ENCODE results near the gene FATE1.

The FATE1 gene

GRCh38 chrX:151680805-151681204 lies 35.0 kb upstream of the FATE1 start:
- Histone ChIP-seq H3K27me3 (ENCODE audit: control insufficient read depth in 1 of 2, insufficient read depth in 1 of 2, low read length in 2 of 2) (peaks cover 0 to 32% of the 10 kb centered on the region in 2 experiments), H2AK5ac (ENCODE audit: low read length, severe bottlenecking) (no peak overlapping the region), H2BK12ac (ENCODE audit: low read length in 2 of 2) (no peak overlapping the region), H3K9ac (ENCODE audit: low read length) (no peak overlapping the region), H3K4me3 (ENCODE audit: insufficient read depth in 1 of 2, low read depth in 1 of 2, low read length in 2 of 2) (no peak overlapping the region), H3K79me1 (replicated peaks; ENCODE audit: low read length, poor library complexity, severe bottlenecking) (no peaks in the 10 kb centered on the region), H3K9me3 (ENCODE audit: control insufficient read depth, low read length) (no peaks in the 10 kb centered on the region), H3K4ac (ENCODE audit: low read depth in 1 of 2, low read length in 2 of 2) (no peak overlapping the region), H2BK15ac (ENCODE audit: low read depth, poor library complexity, severe bottlenecking) (no peak overlapping the region), H3K4me2 (ENCODE audit: low read length, poor library complexity, severe bottlenecking) (no peak overlapping the region), H2BK120ac (ENCODE audit: low read depth, low read length) (no peak overlapping the region), H3K14ac (ENCODE audit: low read length in 2 of 2) (no peak overlapping the region), H2BK5ac (ENCODE audit: low read depth, low read length, poor library complexity, severe bottlenecking) (no peak overlapping the region), H3K36me3 (ENCODE audit: control insufficient read depth in 1 of 2, insufficient read depth in 2 of 2, low read depth in 1 of 2, low read length in 2 of 2) (no peaks in the 10 kb centered on the region), H3K27ac (ENCODE audit: low read length, poor library complexity, severe bottlenecking) (no peak overlapping the region), H2AFZ (ENCODE audit: low read depth, low read length) (no peak overlapping the region), H3K4me1 (ENCODE audit: control insufficient read depth, insufficient read depth, low read depth, low read length) (no peaks in the 10 kb centered on the region), H3K23ac (ENCODE audit: low read length in 2 of 2) (no peak overlapping the region), H4K91ac (ENCODE audit: low read length) (no peak overlapping the region), H4K8ac (ENCODE audit: low read length) (no peak overlapping the region), H3K18ac (ENCODE audit: low read depth in 1 of 2, low read length in 2 of 2) (no peak overlapping the region)
- WGBS, result 22% methylated on average over 3 of the region's 4 CpGs
- no peak for DNase-seq

- no peak overlapping the region for H3K18ac ChIP-seq (ENCODE audit: low read depth in 1 of 2, low read length in 2 of 2)
- no peak overlapping the region for H3K4ac ChIP-seq (ENCODE audit: low read depth in 1 of 2, low read length in 2 of 2)
- H2BK15ac ChIP-seq (ENCODE audit: low read depth, poor library complexity, severe bottlenecking), result no peak overlapping the region
- H3K9ac ChIP-seq (ENCODE audit: low read length), result no peak overlapping the region
- H3K4me1 ChIP-seq (ENCODE audit: control insufficient read depth, insufficient read depth, low read depth, low read length), result no peaks in the 10 kb centered on the region
- H4K8ac ChIP-seq (ENCODE audit: low read length), result no peak overlapping the region
- H3K27ac ChIP-seq (ENCODE audit: low read length, poor library complexity, severe bottlenecking), result no peak overlapping the region
- no peak overlapping the region for H2AK5ac ChIP-seq (ENCODE audit: low read length, severe bottlenecking)
- no peaks in the 10 kb centered on the region for H3K36me3 ChIP-seq (ENCODE audit: control insufficient read depth in 1 of 2, insufficient read depth in 2 of 2, low read depth in 1 of 2, low read length in 2 of 2)
- no peak overlapping the region for H2BK5ac ChIP-seq (ENCODE audit: low read depth, low read length, poor library complexity, severe bottlenecking)
- H3K79me1 ChIP-seq (replicated peaks; ENCODE audit: low read length, poor library complexity, severe bottlenecking), result no peaks in the 10 kb centered on the region
- no peaks in the 10 kb centered on the region for H3K9me3 ChIP-seq (ENCODE audit: control insufficient read depth, low read length)
- H3K23ac ChIP-seq (ENCODE audit: low read length in 2 of 2), result no peak overlapping the region
- no peak overlapping the region for H2BK12ac ChIP-seq (ENCODE audit: low read length in 2 of 2)
- H3K14ac ChIP-seq (ENCODE audit: low read length in 2 of 2), result no peak overlapping the region
- H4K91ac ChIP-seq (ENCODE audit: low read length), result no peak overlapping the region
- DNase-seq, result no peak
- H3K4me3 ChIP-seq (ENCODE audit: insufficient read depth in 1 of 2, low read depth in 1 of 2, low read length in 2 of 2), result no peak overlapping the region
- peaks cover 0 to 36% of the 10 kb centered on the region in 2 experiments for H3K27me3 ChIP-seq (ENCODE audit: control insufficient read depth in 1 of 2, insufficient read depth in 1 of 2, low read length in 2 of 2)
- no peak overlapping the region for H2BK120ac ChIP-seq (ENCODE audit: low read depth, low read length)
- no peak overlapping the region for H2AFZ ChIP-seq (ENCODE audit: low read depth, low read length)
- no peak overlapping the region for H3K4me2 ChIP-seq (ENCODE audit: low read length, poor library complexity, severe bottlenecking)
These were observed 28.2 kb upstream of the FATE1 start for GRCh38 chrX:151687635-151688034.

- no peak overlapping the region for H3K4ac ChIP-seq (ENCODE audit: low read depth in 1 of 2, low read length in 2 of 2)
- no peak overlapping the region for H2BK12ac ChIP-seq (ENCODE audit: low read length in 2 of 2)
- H3K79me1 ChIP-seq (replicated peaks; ENCODE audit: low read length, poor library complexity, severe bottlenecking), result no peaks in the 10 kb centered on the region
- no peak overlapping the region for H4K91ac ChIP-seq (ENCODE audit: low read length)
- H3K36me3 ChIP-seq (ENCODE audit: control insufficient read depth in 1 of 2, insufficient read depth in 2 of 2, low read depth in 1 of 2, low read length in 2 of 2), result no peaks in the 10 kb centered on the region
- H3K4me1 ChIP-seq (ENCODE audit: control insufficient read depth, insufficient read depth, low read depth, low read length), result no peaks in the 10 kb centered on the region
- no peak overlapping the region for H3K23ac ChIP-seq (ENCODE audit: low read length in 2 of 2)
- H2BK5ac ChIP-seq (ENCODE audit: low read depth, low read length, poor library complexity, severe bottlenecking), result no peak overlapping the region
- H3K14ac ChIP-seq (ENCODE audit: low read length in 2 of 2), result no peak overlapping the region
- no peak overlapping the region for H3K9ac ChIP-seq (ENCODE audit: low read length)
- peaks cover 0 to 36% of the 10 kb centered on the region in 2 experiments for H3K27me3 ChIP-seq (ENCODE audit: control insufficient read depth in 1 of 2, insufficient read depth in 1 of 2, low read length in 2 of 2)
- H3K18ac ChIP-seq (ENCODE audit: low read depth in 1 of 2, low read length in 2 of 2), result no peak overlapping the region
- no peak overlapping the region for H3K4me3 ChIP-seq (ENCODE audit: insufficient read depth in 1 of 2, low read depth in 1 of 2, low read length in 2 of 2)
- no peak overlapping the region for H2BK120ac ChIP-seq (ENCODE audit: low read depth, low read length)
- no peaks in the 10 kb centered on the region for H3K9me3 ChIP-seq (ENCODE audit: control insufficient read depth, low read length)
- no peak overlapping the region for H2AK5ac ChIP-seq (ENCODE audit: low read length, severe bottlenecking)
- DNase-seq, result no peak
- no peak overlapping the region for H3K27ac ChIP-seq (ENCODE audit: low read length, poor library complexity, severe bottlenecking)
- H3K4me2 ChIP-seq (ENCODE audit: low read length, poor library complexity, severe bottlenecking), result no peak overlapping the region
- no peak overlapping the region for H2BK15ac ChIP-seq (ENCODE audit: low read depth, poor library complexity, severe bottlenecking)
- no peak overlapping the region for H2AFZ ChIP-seq (ENCODE audit: low read depth, low read length)
- H4K8ac ChIP-seq (ENCODE audit: low read length), result no peak overlapping the region
These were observed 27.1 kb upstream of the FATE1 start for GRCh38 chrX:151688695-151689094.

- no peak overlapping the region for H2BK5ac ChIP-seq (ENCODE audit: low read depth, low read length, poor library complexity, severe bottlenecking)
- H2BK12ac ChIP-seq (ENCODE audit: low read length in 2 of 2), result no peak overlapping the region
- H3K4ac ChIP-seq (ENCODE audit: low read depth in 1 of 2, low read length in 2 of 2), result no peak overlapping the region
- no peak overlapping the region for H3K23ac ChIP-seq (ENCODE audit: low read length in 2 of 2)
- no peaks in the 10 kb centered on the region for H3K79me1 ChIP-seq (replicated peaks; ENCODE audit: low read length, poor library complexity, severe bottlenecking)
- no peak overlapping the region for H3K14ac ChIP-seq (ENCODE audit: low read length in 2 of 2)
- no peak for DNase-seq
- peaks cover 0 to 38% of the 10 kb centered on the region in 2 experiments for H3K27me3 ChIP-seq (ENCODE audit: control insufficient read depth in 1 of 2, insufficient read depth in 1 of 2, low read length in 2 of 2)
- no peak overlapping the region for H4K8ac ChIP-seq (ENCODE audit: low read length)
- H4K91ac ChIP-seq (ENCODE audit: low read length), result no peak overlapping the region
- H2AFZ ChIP-seq (ENCODE audit: low read depth, low read length), result no peak overlapping the region
- H3K4me1 ChIP-seq (ENCODE audit: control insufficient read depth, insufficient read depth, low read depth, low read length), result no peaks in the 10 kb centered on the region
- H2AK5ac ChIP-seq (ENCODE audit: low read length, severe bottlenecking), result no peak overlapping the region
- H3K9ac ChIP-seq (ENCODE audit: low read length), result no peak overlapping the region
- no peaks in the 10 kb centered on the region for H3K36me3 ChIP-seq (ENCODE audit: control insufficient read depth in 1 of 2, insufficient read depth in 2 of 2, low read depth in 1 of 2, low read length in 2 of 2)
- H3K4me3 ChIP-seq (ENCODE audit: insufficient read depth in 1 of 2, low read depth in 1 of 2, low read length in 2 of 2), result no peak overlapping the region
- no peak overlapping the region for H3K4me2 ChIP-seq (ENCODE audit: low read length, poor library complexity, severe bottlenecking)
- H2BK15ac ChIP-seq (ENCODE audit: low read depth, poor library complexity, severe bottlenecking), result no peak overlapping the region
- 84% methylated on average over 4 of the region's 6 CpGs for WGBS
- H2BK120ac ChIP-seq (ENCODE audit: low read depth, low read length), result no peak overlapping the region
- no peak overlapping the region for H3K18ac ChIP-seq (ENCODE audit: low read depth in 1 of 2, low read length in 2 of 2)
- H3K27ac ChIP-seq (ENCODE audit: low read length, poor library complexity, severe bottlenecking), result no peak overlapping the region
- no peaks in the 10 kb centered on the region for H3K9me3 ChIP-seq (ENCODE audit: control insufficient read depth, low read length)
These were observed 23.0 kb upstream of the FATE1 start for GRCh38 chrX:151692825-151693224.

Measured in mesenchymal stem cell (in vitro differentiated cells and primary cell).